GM12878 (cell line): ENCODE measurements around the gene RSPH1. TPM values are rescaled to one million over a fixed set of nuclear protein-coding genes. Genes with fewer than 3 reads are reported as not detected.
A peak's percentile ranks its signal among the peaks of the same experiment; 100 is the strongest.

ENCODE experiments used
- BACH1 ChIP-seq: fragments of 450-650 bp; IDR thresholded peaks from 2 replicates; pipeline ENCODE4 v1.6.1; 2017; ENCODE audit warnings: mild to moderate bottlenecking, borderline replicate concordance
- CUX1 ChIP-seq: IDR thresholded peaks from 2 replicates; pipeline ENCODE4 v1.6.1; 2012; ENCODE audit warnings: improper control_type of control experiment, low read depth, low read length; ENCODE audit not compliant: insufficient replicate concordance
- EZH2 ChIP-seq: IDR thresholded peaks from 2 replicates; pipeline ENCODE4 v1.6.1; 2012; ENCODE audit warnings: low read depth, mild to moderate bottlenecking, control low read depth, inconsistent platforms, low read length, borderline replicate concordance; ENCODE audit not compliant: control insufficient read depth
- JUNB ChIP-seq: IDR thresholded peaks from 2 replicates; pipeline ENCODE4 v1.6.1; 2016; ENCODE audit warnings: antibody characterized with exemption, mild to moderate bottlenecking
- KDM1A ChIP-seq: fragments of 200-600 bp; sonication (generic); IDR thresholded peaks from 2 replicates; pipeline ENCODE4 v1.6.1; 2016; ENCODE audit warnings: borderline replicate concordance
- KLF5 ChIP-seq: fragments of 450-650 bp; IDR thresholded peaks from 2 replicates; pipeline ENCODE4 v1.6.1; 2014; ENCODE audit warnings: mild to moderate bottlenecking; ENCODE audit not compliant: partially characterized antibody
- RAD21 ChIP-seq: IDR thresholded peaks from 2 replicates; pipeline ENCODE4 v1.6.1; 2011; ENCODE audit warnings: mild to moderate bottlenecking, low read depth, low read length, moderate library complexity; ENCODE audit not compliant: insufficient read depth
- REST ChIP-seq: IDR thresholded peaks from 2 replicates; pipeline ENCODE4 v1.6.1; 2012; ENCODE audit warnings: mild to moderate bottlenecking, low read depth, low read length
- RFX5 ChIP-seq: IDR thresholded peaks from 2 replicates; pipeline ENCODE4 v1.6.1; 2011; ENCODE audit warnings: low read depth, low read length, improper control_type of control experiment
- SUPT20H ChIP-seq: IDR thresholded peaks from 2 replicates; pipeline ENCODE4 v1.6.1; 2011; ENCODE audit warnings: low read depth, mild to moderate bottlenecking, low read length, moderate library complexity, borderline replicate concordance; ENCODE audit not compliant: control insufficient read depth
- WRNIP1 ChIP-seq: IDR thresholded peaks from 2 replicates; pipeline ENCODE4 v1.6.1; 2011; ENCODE audit warnings: low read depth, low read length, improper control_type of control experiment, borderline replicate concordance
- ZZZ3 ChIP-seq: IDR thresholded peaks from 2 replicates; pipeline ENCODE4 v1.6.1; 2011; ENCODE audit warnings: low read depth; ENCODE audit not compliant: control insufficient read depth, insufficient read length
- polyA plus RNA-seq, 11 experiments: library from polyadenylated mRNA; depleted of rRNA in 4 of 11; unstranded in 6 of 11; stranded (reverse) in 5 of 11; fragments of >200 nt; fragmentation: Nextera tagmentation in 4 of 11; fragmentation: Illumina TruSeq in 1 of 11; extraction: Ambion mirVana in 4 of 11; extraction: Trizol in 1 of 11; gene quantifications; 1 replicate in 1 of 11; 2 replicates in 10 of 11; pipeline versions ENCODE4 v1.2.1 to v1.2.3, GENCODE V29; 2011 to 2016; ENCODE audit warnings: inconsistent platforms in 2 of 11, missing spikeins in 2 of 11, low read depth in 1 of 11
- total RNA-seq, 4 experiments: library from RNA; depleted of rRNA in 3 of 4; stranded (reverse); fragments of >200 nt in 3 of 4; fragmentation: Illumina TruSeq in 1 of 4; extraction: Trizol in 1 of 4; gene quantifications; 2 replicates each; pipeline versions ENCODE4 v1.2.1 to v1.2.3, GENCODE V29; 2013 to 2021
- TF ChIP-seq, protein P1 (sequence below): fragments of 450-650 bp; IDR thresholded peaks from 2 replicates; pipeline ENCODE4 v1.6.1; 2017; ENCODE audit warnings: low read depth, mild to moderate bottlenecking, moderate library complexity
- TF ChIP-seq, protein P2 (sequence below): fragments of 450-650 bp; formaldehyde crosslinking; IDR thresholded peaks from 2 replicates; pipeline ENCODE4 v1.5.0; 2022; ENCODE audit warnings: mild to moderate bottlenecking, missing genetic modification characterization

The RSPH1 gene
- total and polyA plus RNA-seq, 10 of the 15 experiments (the other 5 are each of a cell fraction or from before 2014, with no cell fraction given): 0.11 to 1.4 (median 0.38) TPM

- TF ChIP-seq REST (no peak), BACH1 (0 out of 2 replicates have a peak, but pooled peaks have one; percentile 68), RAD21 (peak; percentile 31; the same call in 1 of the 2 replicates), JUNB (0 out of 2 replicates have a peak, but pooled peaks have one; percentile 18), SUPT20H (no peak), ZZZ3 (no peak), WRNIP1 (no peak), EZH2 (no peak), RFX5 (no peak), CUX1 (no peak), KLF5 (no peak), KDM1A (no peak)
- TF ChIP-seq, protein P1, sequence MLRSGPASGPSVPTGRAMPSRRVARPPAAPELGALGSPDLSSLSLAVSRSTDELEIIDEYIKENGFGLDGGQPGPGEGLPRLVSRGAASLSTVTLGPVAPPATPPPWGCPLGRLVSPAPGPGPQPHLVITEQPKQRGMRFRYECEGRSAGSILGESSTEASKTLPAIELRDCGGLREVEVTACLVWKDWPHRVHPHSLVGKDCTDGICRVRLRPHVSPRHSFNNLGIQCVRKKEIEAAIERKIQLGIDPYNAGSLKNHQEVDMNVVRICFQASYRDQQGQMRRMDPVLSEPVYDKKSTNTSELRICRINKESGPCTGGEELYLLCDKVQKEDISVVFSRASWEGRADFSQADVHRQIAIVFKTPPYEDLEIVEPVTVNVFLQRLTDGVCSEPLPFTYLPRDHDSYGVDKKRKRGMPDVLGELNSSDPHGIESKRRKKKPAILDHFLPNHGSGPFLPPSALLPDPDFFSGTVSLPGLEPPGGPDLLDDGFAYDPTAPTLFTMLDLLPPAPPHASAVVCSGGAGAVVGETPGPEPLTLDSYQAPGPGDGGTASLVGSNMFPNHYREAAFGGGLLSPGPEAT: peak; percentile 95
- TF ChIP-seq, protein P2, sequence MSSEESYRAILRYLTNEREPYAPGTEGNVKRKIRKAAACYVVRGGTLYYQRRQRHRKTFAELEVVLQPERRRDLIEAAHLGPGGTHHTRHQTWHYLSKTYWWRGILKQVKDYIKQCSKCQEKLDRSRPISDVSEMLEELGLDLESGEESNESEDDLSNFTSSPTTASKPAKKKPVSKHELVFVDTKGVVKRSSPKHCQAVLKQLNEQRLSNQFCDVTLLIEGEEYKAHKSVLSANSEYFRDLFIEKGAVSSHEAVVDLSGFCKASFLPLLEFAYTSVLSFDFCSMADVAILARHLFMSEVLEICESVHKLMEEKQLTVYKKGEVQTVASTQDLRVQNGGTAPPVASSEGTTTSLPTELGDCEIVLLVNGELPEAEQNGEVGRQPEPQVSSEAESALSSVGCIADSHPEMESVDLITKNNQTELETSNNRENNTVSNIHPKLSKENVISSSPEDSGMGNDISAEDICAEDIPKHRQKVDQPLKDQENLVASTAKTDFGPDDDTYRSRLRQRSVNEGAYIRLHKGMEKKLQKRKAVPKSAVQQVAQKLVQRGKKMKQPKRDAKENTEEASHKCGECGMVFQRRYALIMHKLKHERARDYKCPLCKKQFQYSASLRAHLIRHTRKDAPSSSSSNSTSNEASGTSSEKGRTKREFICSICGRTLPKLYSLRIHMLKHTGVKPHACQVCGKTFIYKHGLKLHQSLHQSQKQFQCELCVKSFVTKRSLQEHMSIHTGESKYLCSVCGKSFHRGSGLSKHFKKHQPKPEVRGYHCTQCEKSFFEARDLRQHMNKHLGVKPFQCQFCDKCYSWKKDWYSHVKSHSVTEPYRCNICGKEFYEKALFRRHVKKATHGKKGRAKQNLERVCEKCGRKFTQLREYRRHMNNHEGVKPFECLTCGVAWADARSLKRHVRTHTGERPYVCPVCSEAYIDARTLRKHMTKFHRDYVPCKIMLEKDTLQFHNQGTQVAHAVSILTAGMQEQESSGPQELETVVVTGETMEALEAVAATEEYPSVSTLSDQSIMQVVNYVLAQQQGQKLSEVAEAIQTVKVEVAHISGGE (CRISPR knock-in tag): no peak
Measured at GRCh38 chr21:42440187-42440792, 55.7 kb downstream of the RSPH1 start (continued).
